Measurements from ENCODE around the gene CACNA1A.

The CACNA1A gene

GRCh38 chr19:13275016-13275722, 231.1 kb downstream of the CACNA1A start:
- no peak for DNase-seq (ENCODE audit: low spot score)
- TF ChIP-seq, protein P1, sequence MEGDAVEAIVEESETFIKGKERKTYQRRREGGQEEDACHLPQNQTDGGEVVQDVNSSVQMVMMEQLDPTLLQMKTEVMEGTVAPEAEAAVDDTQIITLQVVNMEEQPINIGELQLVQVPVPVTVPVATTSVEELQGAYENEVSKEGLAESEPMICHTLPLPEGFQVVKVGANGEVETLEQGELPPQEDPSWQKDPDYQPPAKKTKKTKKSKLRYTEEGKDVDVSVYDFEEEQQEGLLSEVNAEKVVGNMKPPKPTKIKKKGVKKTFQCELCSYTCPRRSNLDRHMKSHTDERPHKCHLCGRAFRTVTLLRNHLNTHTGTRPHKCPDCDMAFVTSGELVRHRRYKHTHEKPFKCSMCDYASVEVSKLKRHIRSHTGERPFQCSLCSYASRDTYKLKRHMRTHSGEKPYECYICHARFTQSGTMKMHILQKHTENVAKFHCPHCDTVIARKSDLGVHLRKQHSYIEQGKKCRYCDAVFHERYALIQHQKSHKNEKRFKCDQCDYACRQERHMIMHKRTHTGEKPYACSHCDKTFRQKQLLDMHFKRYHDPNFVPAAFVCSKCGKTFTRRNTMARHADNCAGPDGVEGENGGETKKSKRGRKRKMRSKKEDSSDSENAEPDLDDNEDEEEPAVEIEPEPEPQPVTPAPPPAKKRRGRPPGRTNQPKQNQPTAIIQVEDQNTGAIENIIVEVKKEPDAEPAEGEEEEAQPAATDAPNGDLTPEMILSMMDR (IDR thresholded peaks at IDR 0.05; ENCODE audit: extremely low read depth, missing control alignments) = no peak

GRCh38 chr19:13270514-13271105, 235.7 kb downstream of the CACNA1A start:
- DNase-seq (ENCODE audit: low spot score) = no peak
- TF ChIP-seq, protein P1 (IDR thresholded peaks at IDR 0.05; ENCODE audit: extremely low read depth, missing control alignments) = no peak

GRCh38 chr19:13269348-13269747, 236.9 kb downstream of the CACNA1A start:
- TF ChIP-seq, protein P1 (IDR thresholded peaks at IDR 0.05; ENCODE audit: extremely low read depth, missing control alignments) = no peak
- no peak for DNase-seq (ENCODE audit: low spot score)

DNA sequence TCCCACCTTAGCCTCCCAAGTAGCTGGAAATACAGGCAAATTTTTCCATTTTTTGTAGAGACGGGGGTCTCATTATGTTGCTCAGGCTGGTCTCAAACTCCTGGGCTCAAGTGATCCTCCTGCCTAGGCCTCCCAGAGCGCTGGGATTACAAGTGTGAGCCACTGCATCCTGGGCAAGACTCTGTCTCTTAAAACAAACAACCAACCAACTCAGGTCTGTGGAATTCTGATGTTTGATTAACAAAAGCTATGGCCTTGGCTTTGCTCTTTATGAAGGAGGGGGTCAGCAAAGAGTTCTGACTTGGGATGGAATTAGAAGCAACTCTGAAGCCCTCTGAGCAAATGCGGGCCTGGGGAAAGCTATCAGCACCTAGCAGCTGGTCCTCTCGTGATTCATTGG, 238.4 kb downstream of the CACNA1A start:
- TF ChIP-seq, protein P1 (IDR thresholded peaks at IDR 0.05; ENCODE audit: extremely low read depth, missing control alignments) = no peak
- DNase-seq (ENCODE audit: low spot score) = no peak

- TF ChIP-seq, protein P1 (IDR thresholded peaks at IDR 0.05; ENCODE audit: extremely low read depth, missing control alignments) = no peak
These were observed 239.1 kb downstream of the CACNA1A start for GRCh38 chr19:13267131-13267530.

GRCh38 chr19:13262450-13262849, 243.8 kb downstream of the CACNA1A start:
- peak; percentile 72 for DNase-seq (ENCODE audit: low spot score)
- TF ChIP-seq, protein P1 (IDR thresholded peaks at IDR 0.05; ENCODE audit: extremely low read depth, missing control alignments) = peak; percentile 41

More at GRCh38 chr19:13267131-13267530, 239.1 kb downstream of the CACNA1A start:
- no peak for DNase-seq (ENCODE audit: low spot score)

- TF ChIP-seq, protein P1 (IDR thresholded peaks at IDR 0.05; ENCODE audit: extremely low read depth, missing control alignments) = no peak
- DNase-seq (ENCODE audit: low spot score) = peak; percentile 85
These were observed 245.2 kb downstream of the CACNA1A start for GRCh38 chr19:13260883-13261653.

Data from GM20000 (cell line).